AG09319 (cell line): Measurements from ENCODE around the gene CTSD.

Experiments
- DNase-seq: peaks from one replicate; pipeline ENCODE4 v3.0.0-alpha.2; 2010; ENCODE audit warnings: low read depth; ENCODE audit errors: extremely low read depth
- TF ChIP-seq, protein P1 (sequence below): IDR thresholded peaks from 2 replicates; pipeline ENCODE4 v1.5.1; 2011; ENCODE audit warnings: low read depth, mild to moderate bottlenecking, inconsistent platforms, low read length, moderate library complexity

The CTSD gene

DNA sequence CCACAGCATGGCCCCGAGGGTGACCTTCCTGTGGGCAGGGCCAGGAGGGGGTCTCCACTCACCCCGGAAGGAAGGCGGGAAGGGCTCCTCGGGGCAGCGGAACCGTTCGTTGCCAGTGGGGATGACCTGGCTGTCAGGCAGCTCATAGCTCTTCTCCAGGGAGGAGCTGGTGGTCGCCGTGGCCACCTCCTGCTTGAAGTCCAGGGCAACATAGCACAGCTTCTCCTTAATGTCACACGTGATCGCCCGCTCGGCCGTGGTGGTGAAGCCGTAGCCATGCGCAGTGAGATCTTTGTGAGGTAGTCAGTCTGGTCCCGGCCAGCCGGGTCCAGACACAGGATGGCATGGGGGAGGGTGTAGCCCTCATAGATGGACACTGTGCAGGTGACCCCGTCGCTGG is 39.5 kb upstream of the CTSD start:
- DNase-seq: no peak
- TF ChIP-seq, protein P1, sequence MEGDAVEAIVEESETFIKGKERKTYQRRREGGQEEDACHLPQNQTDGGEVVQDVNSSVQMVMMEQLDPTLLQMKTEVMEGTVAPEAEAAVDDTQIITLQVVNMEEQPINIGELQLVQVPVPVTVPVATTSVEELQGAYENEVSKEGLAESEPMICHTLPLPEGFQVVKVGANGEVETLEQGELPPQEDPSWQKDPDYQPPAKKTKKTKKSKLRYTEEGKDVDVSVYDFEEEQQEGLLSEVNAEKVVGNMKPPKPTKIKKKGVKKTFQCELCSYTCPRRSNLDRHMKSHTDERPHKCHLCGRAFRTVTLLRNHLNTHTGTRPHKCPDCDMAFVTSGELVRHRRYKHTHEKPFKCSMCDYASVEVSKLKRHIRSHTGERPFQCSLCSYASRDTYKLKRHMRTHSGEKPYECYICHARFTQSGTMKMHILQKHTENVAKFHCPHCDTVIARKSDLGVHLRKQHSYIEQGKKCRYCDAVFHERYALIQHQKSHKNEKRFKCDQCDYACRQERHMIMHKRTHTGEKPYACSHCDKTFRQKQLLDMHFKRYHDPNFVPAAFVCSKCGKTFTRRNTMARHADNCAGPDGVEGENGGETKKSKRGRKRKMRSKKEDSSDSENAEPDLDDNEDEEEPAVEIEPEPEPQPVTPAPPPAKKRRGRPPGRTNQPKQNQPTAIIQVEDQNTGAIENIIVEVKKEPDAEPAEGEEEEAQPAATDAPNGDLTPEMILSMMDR: no peak

DNA sequence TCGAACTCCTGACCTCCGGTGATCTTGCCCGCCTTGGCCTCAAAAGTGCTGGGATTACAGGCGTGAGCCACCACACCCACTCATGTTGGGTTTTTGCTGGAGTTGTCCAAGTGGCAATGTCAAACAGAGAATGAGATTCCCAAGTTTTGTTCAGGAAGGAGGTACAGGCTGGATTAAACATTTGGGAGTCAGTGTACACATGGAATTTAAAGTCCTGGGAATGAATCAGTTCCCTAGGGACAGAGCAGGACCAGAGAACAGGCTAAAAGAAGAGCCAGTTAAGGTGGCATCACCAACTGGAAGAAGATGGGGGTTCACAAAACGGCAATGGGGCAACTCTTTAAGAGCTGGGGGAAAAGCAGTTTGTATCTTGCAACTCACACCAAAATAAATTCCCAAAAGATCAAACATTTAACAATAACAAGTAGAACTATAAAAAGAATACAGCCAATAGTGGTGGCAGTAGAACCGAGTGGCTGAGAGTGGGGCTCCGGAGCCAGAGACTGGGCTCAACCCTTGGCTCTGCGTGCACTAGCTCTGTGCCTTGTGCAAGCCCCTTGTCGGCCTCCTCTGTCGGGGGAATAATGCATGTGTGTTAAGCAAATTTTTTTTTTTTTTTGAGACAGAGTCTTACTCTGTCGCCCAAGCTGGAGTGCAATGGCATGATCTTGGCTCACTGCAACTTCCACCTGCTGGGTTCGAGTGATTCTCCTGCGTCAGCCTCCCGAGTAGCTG is 33.8 kb upstream of the CTSD start:
- TF ChIP-seq, protein P1: no peak
- DNase-seq: no peak

- TF ChIP-seq, protein P1: no peak
- no peak for DNase-seq
Observed at GRCh38 chr11:1796413-1797011, 32.8 kb upstream of the CTSD start.

DNA sequence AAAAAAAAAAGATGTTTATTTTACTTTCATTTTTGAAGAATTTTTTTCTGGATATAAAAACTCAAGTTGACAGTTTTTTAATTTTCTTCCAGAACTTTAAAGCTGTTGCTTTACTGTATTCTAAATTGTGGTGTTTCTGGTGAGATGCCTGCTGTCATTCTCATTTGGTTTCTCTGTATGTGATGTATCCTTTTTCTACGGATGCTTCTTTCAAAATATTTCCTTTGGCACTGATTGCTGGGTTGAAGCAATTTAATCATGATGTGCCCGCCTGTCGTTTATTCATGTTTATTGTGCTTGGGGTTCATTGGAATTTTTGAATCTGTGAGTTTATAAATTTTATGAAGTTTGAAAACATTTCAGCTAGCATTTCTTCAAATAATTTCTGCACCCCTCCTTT is 29.4 kb upstream of the CTSD start:
- DNase-seq: no peak
- TF ChIP-seq, protein P1: no peak

DNA sequence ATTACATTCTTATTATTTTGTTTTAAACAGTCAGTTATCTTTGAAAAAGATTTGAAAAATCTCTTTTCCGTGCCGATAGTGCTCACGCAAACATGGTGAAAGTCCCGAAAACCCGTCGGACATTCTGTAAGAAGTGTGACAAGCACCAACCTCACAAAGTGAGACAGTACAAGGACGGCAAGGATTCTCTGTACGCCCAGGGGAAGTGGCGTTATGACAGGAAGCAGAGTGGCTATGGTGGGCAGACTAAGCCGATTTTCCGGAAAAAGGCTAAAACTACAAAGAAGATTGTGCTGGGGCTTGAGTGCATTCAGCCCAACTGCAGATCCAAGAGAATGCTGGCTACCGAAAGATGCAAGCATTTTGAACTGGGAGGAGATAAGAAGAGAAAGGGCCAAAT is 28.7 kb upstream of the CTSD start:
- TF ChIP-seq, protein P1: no peak
- DNase-seq: no peak

DNA sequence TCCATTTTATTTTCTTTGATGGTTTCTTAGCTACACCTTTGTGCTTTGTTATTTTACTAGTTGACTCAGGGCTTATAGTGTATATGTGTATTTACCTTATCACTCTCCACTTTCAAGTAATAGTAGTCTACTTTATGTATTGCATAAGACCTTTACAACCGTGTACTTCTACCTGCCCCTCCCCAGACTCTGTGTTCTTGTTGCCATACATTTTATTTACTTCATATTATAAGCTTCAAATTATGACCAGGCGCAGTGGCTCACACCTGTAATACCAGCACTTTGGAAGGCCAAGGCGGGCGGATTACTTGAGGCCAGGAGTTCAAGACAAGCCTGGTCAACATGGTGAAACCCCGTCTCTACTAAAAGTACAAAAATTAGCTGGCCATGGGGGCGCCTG is 28.2 kb upstream of the CTSD start:
- TF ChIP-seq, protein P1: no peak
- no peak for DNase-seq

- DNase-seq: no peak
- TF ChIP-seq, protein P1: no peak
Observed at GRCh38 chr11:1786466-1786865, 22.7 kb upstream of the CTSD start.
